ENCODE measurements around the gene CRIM1.

- TF ChIP-seq CTCF (IDR thresholded peaks at IDR 0.05) = no peak
- no peak for TF ChIP-seq MAX (IDR thresholded peaks at IDR 0.05)
- TF ChIP-seq TFCP2L1 (CRISPR knock-in tag; IDR thresholded peaks at IDR 0.05) = no peak
- TF ChIP-seq MYC (IDR thresholded peaks at IDR 0.05; ENCODE audit: borderline replicate concordance, low read length) = no peak
- TF ChIP-seq MAFK (IDR thresholded peaks at IDR 0.05; ENCODE audit: partially characterized antibody) = no peak
- TF ChIP-seq REST (IDR thresholded peaks at IDR 0.05) = no peak
- TF ChIP-seq HMGXB4 (CRISPR knock-in tag; IDR thresholded peaks at IDR 0.05; ENCODE audit: borderline replicate concordance) = no peak
- TF ChIP-seq CBX2 (IDR thresholded peaks at IDR 0.05; ENCODE audit: borderline replicate concordance, low read depth) = no peak
Measured at GRCh38 chr2:36348721-36349120, 6.9 kb upstream of the CRIM1 start.
